Measurements from ENCODE around the gene CEMIP. TPM values are rescaled to one million over a fixed set of nuclear protein-coding genes. Genes with fewer than 3 reads are reported as not detected.

Gene CEMIP
- total RNA-seq, 1 experiment from 2014 or later: 3.5 TPM

- Histone ChIP-seq H3K9ac (ENCODE audit: low read length) (no peak overlapping the region), H3K79me2 (ENCODE audit: insufficient read depth, low read length) (no peaks in the 10 kb centered on the region), H3K4me3 (replicated peaks in 1 of 2; ENCODE audit: low read depth in 1 of 2, low read length in 2 of 2) (no peak overlapping the region), H3K9me3 (ENCODE audit: control insufficient read depth in 1 of 2, insufficient read depth in 1 of 2, low read depth in 1 of 2, low read length in 2 of 2) (peaks cover 5 to 6% of the 10 kb centered on the region in 2 experiments; a peak in 3 of 4 replicates), H3K27ac (ENCODE audit: low read depth, low read length) (no peak overlapping the region), H3K9me2 (ENCODE audit: insufficient read depth) (no peaks in the 10 kb centered on the region), H4K20me1 (ENCODE audit: insufficient read depth) (no peaks in the 10 kb centered on the region), H2AFZ (ENCODE audit: low read depth, low read length, poor library complexity, severe bottlenecking) (no peak overlapping the region), H3K27me3 (ENCODE audit: insufficient read depth, low read length) (no peaks in the 10 kb centered on the region), H3K4me1 (ENCODE audit: control insufficient read depth in 1 of 2, insufficient read depth in 2 of 2, low read length in 2 of 2) (peaks cover 4 to 6% of the 10 kb centered on the region in 2 experiments), H3K4me2 (ENCODE audit: low read length) (no peak overlapping the region), H3K36me3 (ENCODE audit: control insufficient read depth in 1 of 2, insufficient read depth in 2 of 2, low read length in 2 of 2) (no peaks in the 10 kb centered on the region; a peak in 1 of 4 replicates)
- CTCF ChIA-PET: no interaction called here
- RAD21 ChIA-PET (ENCODE audit: low non-redundant PET in 1 of 2, low total read pairs in 2 of 2, uncharacterized antibody in 2 of 2, unreplicated experiment in 2 of 2): no interaction called here
- no TSS peak for BruUV-seq (replicated peaks)
- intact Hi-C loops (cut with micrococcal nuclease): no loop called here
- DNase-seq (ENCODE audit: low read depth, low spot score) (no peak), ATAC-seq (no peak)
- POLR2A ChIA-PET: interaction anchor here (1.2 kb wide), 1 partner anchor 379 kb away, joined by 3 read pairs; no protein-coding TSS in a partner anchor
- TF ChIP-seq ZBTB33 (IDR thresholded peaks at IDR 0.05; ENCODE audit: extremely low read depth, insufficient replicate concordance, low read length) (no peak), FOSL1 (IDR thresholded peaks at IDR 0.05; ENCODE audit: low read depth) (no peak)
Measured at GRCh38 chr15:80911821-80912220, 132.7 kb downstream of the CEMIP start.

GRCh38 chr15:80912673-80913072 lies 133.5 kb downstream of the CEMIP start:
- no TSS peak for BruUV-seq (replicated peaks)
- H2AFZ ChIP-seq (ENCODE audit: low read depth, low read length, poor library complexity, severe bottlenecking): no peak overlapping the region
- intact Hi-C loops (cut with micrococcal nuclease): no loop called here
- peaks cover 5 to 6% of the 10 kb centered on the region in 2 experiments; a peak in 3 of 4 replicates for H3K9me3 ChIP-seq (ENCODE audit: control insufficient read depth in 1 of 2, insufficient read depth in 1 of 2, low read depth in 1 of 2, low read length in 2 of 2)
- H4K20me1 ChIP-seq (ENCODE audit: insufficient read depth): no peaks in the 10 kb centered on the region
- H3K4me1 ChIP-seq (ENCODE audit: control insufficient read depth in 1 of 2, insufficient read depth in 2 of 2, low read length in 2 of 2): peaks cover 0 to 3% of the 10 kb centered on the region in 2 experiments; a peak in 2 of 4 replicates
- H3K27me3 ChIP-seq (ENCODE audit: insufficient read depth, low read length): no peaks in the 10 kb centered on the region
- no peaks in the 10 kb centered on the region; a peak in 1 of 4 replicates for H3K36me3 ChIP-seq (ENCODE audit: control insufficient read depth in 1 of 2, insufficient read depth in 2 of 2, low read length in 2 of 2)
- no peaks in the 10 kb centered on the region for H3K9me2 ChIP-seq (ENCODE audit: insufficient read depth)
- DNase-seq (ENCODE audit: low read depth, low spot score) (no peak), ATAC-seq (no peak)
- TF ChIP-seq TCF7L2 (IDR thresholded peaks at IDR 0.05; ENCODE audit: borderline replicate concordance, extremely low read depth, insufficient read depth, insufficient read length) (no peak), POLR2AphosphoS5 (IDR thresholded peaks at IDR 0.05; ENCODE audit: low read depth, low read length) (no peak), CBX3 (IDR thresholded peaks at IDR 0.05; ENCODE audit: low read depth) (no peak), YY1 (IDR thresholded peaks at IDR 0.05; ENCODE audit: extremely low read depth, insufficient replicate concordance, low read depth, low read length) (no peak), JUND (IDR thresholded peaks at IDR 0.05) (no peak), RAD21 (IDR thresholded peaks at IDR 0.05; ENCODE audit: low read depth) (no peak), CTCF (IDR thresholded peaks at IDR 0.05 in 2 of 3, conservative IDR thresholded peaks at IDR 0.05 in 1 of 3; ENCODE audit: borderline replicate concordance in 1 of 3, insufficient read depth in 1 of 3, low read depth in 2 of 3, low read length in 2 of 3) (no peak), MAX (IDR thresholded peaks at IDR 0.05) (no peak), REST (IDR thresholded peaks at IDR 0.05; ENCODE audit: low read depth) (no peak)
- CTCF ChIA-PET: no interaction called here
- POLR2A ChIA-PET: no interaction called here
- no peak overlapping the region for H3K9ac ChIP-seq (ENCODE audit: low read length)
- H3K79me2 ChIP-seq (ENCODE audit: insufficient read depth, low read length): no peaks in the 10 kb centered on the region
- RAD21 ChIA-PET (ENCODE audit: low non-redundant PET in 1 of 2, low total read pairs in 2 of 2, uncharacterized antibody in 2 of 2, unreplicated experiment in 2 of 2): no interaction called here
- H3K4me2 ChIP-seq (ENCODE audit: low read length): no peak overlapping the region
- H3K4me3 ChIP-seq (replicated peaks in 1 of 2; ENCODE audit: low read depth in 1 of 2, low read length in 2 of 2): no peak overlapping the region
- no peak overlapping the region for H3K27ac ChIP-seq (ENCODE audit: low read depth, low read length)

Data from HCT116 (cell line).